Neural progenitor cell (in vitro differentiated cells): ENCODE measurements around the gene CYP26B1. TPM values are rescaled to one million over a fixed set of nuclear protein-coding genes. Genes with fewer than 3 reads are reported as not detected.

Experiments used
- DNase-seq: peaks from one replicate; pipeline ENCODE4 v3.0.0-alpha.2; 2016; ENCODE audit warnings: low spot score
- H2AFZ ChIP-seq: fragments of 200-600 bp; sonication (generic); replicated peaks from 2 replicates; pipeline ENCODE4 v1.6.1; 2016; ENCODE audit warnings: antibody characterized with exemption
- H3F3A ChIP-seq: fragments of 200-600 bp; sonication (generic); 2 replicates; pipeline ENCODE4 v1.6.1; 2016; ENCODE audit warnings: antibody characterized with exemption, low read depth
- H3K27ac ChIP-seq: fragments of 200-600 bp; sonication (generic); 2 replicates; pipeline ENCODE4 v1.5.1; 2016; ENCODE audit warnings: mild to moderate bottlenecking
- H3K27me3 ChIP-seq: fragments of 200-600 bp; sonication (generic); 2 replicates; pipeline ENCODE4 v1.6.1; 2016; ENCODE audit warnings: mild to moderate bottlenecking, moderate library complexity
- H3K36me3 ChIP-seq: fragments of 200-600 bp; sonication (generic); 2 replicates; pipeline ENCODE4 v1.5.1; 2016
- H3K4me1 ChIP-seq: fragments of 200-600 bp; sonication (generic); 2 replicates; pipeline ENCODE4 v1.6.1; 2016; ENCODE audit warnings: mixed run types
- H3K4me2 ChIP-seq: fragments of 200-600 bp; sonication (generic); 2 replicates; pipeline ENCODE4 v1.6.1; 2016
- H3K4me3 ChIP-seq: fragments of 200-600 bp; sonication (generic); 2 replicates; pipeline ENCODE4 v1.5.1; 2016
- H3K79me2 ChIP-seq: fragments of 200-600 bp; sonication (generic); 2 replicates; pipeline ENCODE4 v1.6.1; 2016; ENCODE audit warnings: low read depth
- H3K9ac ChIP-seq: fragments of 200-600 bp; sonication (generic); 2 replicates; pipeline ENCODE4 v1.6.1; 2016
- H3K9me3 ChIP-seq: fragments of 200-600 bp; sonication (generic); 2 replicates; pipeline ENCODE4 v1.5.1; 2016; ENCODE audit warnings: low read depth
- H4K20me1 ChIP-seq: fragments of 200-600 bp; sonication (generic); 2 replicates; pipeline ENCODE4 v1.6.1; 2016; ENCODE audit warnings: low read depth
- H3K27ac Mint-ChIP-seq: 3 replicates; pipeline ENCODE4 v1.8.0; 2021; ENCODE audit warnings: mixed read lengths
- H3K27me3 Mint-ChIP-seq: 2 replicates; pipeline ENCODE4 v1.8.0; 2022; ENCODE audit warnings: low read depth, mild to moderate bottlenecking, inconsistent platforms, moderate library complexity, mixed read lengths; ENCODE audit not compliant: insufficient read depth
- H3K36me3 Mint-ChIP-seq: 3 replicates; pipeline ENCODE4 v1.8.0; 2021; ENCODE audit warnings: mixed read lengths
- H3K4me1 Mint-ChIP-seq: 3 replicates; pipeline ENCODE4 v1.8.0; 2021; ENCODE audit warnings: mixed read lengths
- H3K4me3 Mint-ChIP-seq: 3 replicates; pipeline ENCODE4 v1.8.0; 2021; ENCODE audit warnings: mild to moderate bottlenecking, moderate library complexity, mixed read lengths
- H3K9me3 Mint-ChIP-seq: 3 replicates; pipeline ENCODE4 v1.8.0; 2020; ENCODE audit warnings: mixed read lengths
- CTCF ChIP-seq: fragments of 200-600 bp; sonication (generic); IDR thresholded peaks from 2 replicates; pipeline ENCODE4 v1.5.1; 2017; ENCODE audit warnings: antibody characterized with exemption, mild to moderate bottlenecking
- EZH2 ChIP-seq: fragments of 200-600 bp; sonication (generic); IDR thresholded peaks from 2 replicates; pipeline ENCODE4 v1.6.1; 2017; ENCODE audit warnings: antibody characterized with exemption, mild to moderate bottlenecking, moderate library complexity
- EZH2phosphoT487 ChIP-seq: fragments of 200-600 bp; sonication (generic); IDR thresholded peaks from 2 replicates; pipeline ENCODE4 v1.6.1; 2017; ENCODE audit warnings: antibody characterized with exemption
- total RNA-seq: library from RNA; depleted of rRNA; stranded (reverse); fragments of >200 nt; gene quantifications from 2 replicates; pipeline ENCODE4 v1.2.3, GENCODE V29; 2015; ENCODE audit warnings: low replicate concordance

CYP26B1 gene
- total RNA-seq, 1 donor from 2014 or later = 0.21 TPM

GRCh38 chr2:72137498-72138010, 10.1 kb downstream of the CYP26B1 start:
- H3K79me2 ChIP-seq = no peaks in the 10 kb centered on the region
- H3K4me3 Mint-ChIP-seq = no peak overlapping the region

GRCh38 chr2:72136933-72137497, 10.6 kb downstream of the CYP26B1 start:
- Histone ChIP-seq H3K4me2 (peak overlapping the region; percentile 45), H3K36me3 (no peaks in the 10 kb centered on the region), H3K4me3 (no peak overlapping the region), H2AFZ (no peak overlapping the region), H3K4me1 (peaks cover 22% of the 10 kb centered on the region), H3K9ac (no peak overlapping the region), H3K27ac (no peak overlapping the region), H3K9me3 (no peaks in the 10 kb centered on the region), H3K27me3 (peaks cover 38% of the 10 kb centered on the region), H3F3A (no peaks in the 10 kb centered on the region), H4K20me1 (no peaks in the 10 kb centered on the region), H3K79me2 (no peaks in the 10 kb centered on the region)
- no peak for DNase-seq
- Mint-ChIP-seq H3K9me3 (no peaks in the 10 kb centered on the region), H3K4me3 (no peak overlapping the region), H3K27me3 (peaks cover 16% of the 10 kb centered on the region), H3K4me1 (peaks cover 12% of the 10 kb centered on the region), H3K27ac (peak overlapping the region; percentile 72), H3K36me3 (no peaks in the 10 kb centered on the region)
- no peak for TF ChIP-seq EZH2
- TF ChIP-seq EZH2phosphoT487 = no peak
- no peak for TF ChIP-seq CTCF

More at GRCh38 chr2:72137498-72138010, 10.1 kb downstream of the CYP26B1 start:
- H3K9me3 Mint-ChIP-seq = no peaks in the 10 kb centered on the region
- DNase-seq = peak; percentile 73
- peaks cover 1% of the 10 kb centered on the region for H3F3A ChIP-seq
- TF ChIP-seq EZH2 (no peak), CTCF (peak; percentile 95)
- no peak overlapping the region for H3K4me3 ChIP-seq
- H3K27me3 Mint-ChIP-seq = peaks cover 20% of the 10 kb centered on the region
- H4K20me1 ChIP-seq = peaks cover 5% of the 10 kb centered on the region
- no peak overlapping the region for H2AFZ ChIP-seq
- H3K4me1 ChIP-seq = peaks cover 28% of the 10 kb centered on the region
- H3K36me3 ChIP-seq = no peaks in the 10 kb centered on the region
- no peak overlapping the region for H3K27ac ChIP-seq
- H3K4me1 Mint-ChIP-seq = peaks cover 15% of the 10 kb centered on the region
- H3K27ac Mint-ChIP-seq = peak overlapping the region; percentile 72
- no peak overlapping the region for H3K9ac ChIP-seq
- peak overlapping the region; percentile 29 for H3K4me2 ChIP-seq
- peaks cover 43% of the 10 kb centered on the region for H3K27me3 ChIP-seq
- H3K9me3 ChIP-seq = no peaks in the 10 kb centered on the region
- H3K36me3 Mint-ChIP-seq = no peaks in the 10 kb centered on the region

GRCh38 chr2:72136331-72136730, 11.3 kb downstream of the CYP26B1 start:
- Histone ChIP-seq H3K79me2 (no peaks in the 10 kb centered on the region), H3K36me3 (no peaks in the 10 kb centered on the region), H3K27me3 (peaks cover 31% of the 10 kb centered on the region), H3K4me3 (no peak overlapping the region), H3F3A (no peaks in the 10 kb centered on the region), H3K4me1 (peaks cover 22% of the 10 kb centered on the region), H3K4me2 (peak overlapping the region; percentile 45), H3K9ac (no peak overlapping the region), H3K9me3 (no peaks in the 10 kb centered on the region), H4K20me1 (no peaks in the 10 kb centered on the region), H3K27ac (no peak overlapping the region), H2AFZ (no peak overlapping the region)
- TF ChIP-seq EZH2 = no peak
- Mint-ChIP-seq H3K27me3 (peaks cover 12% of the 10 kb centered on the region), H3K4me1 (peaks cover 12% of the 10 kb centered on the region), H3K27ac (no peak overlapping the region), H3K4me3 (no peak overlapping the region), H3K36me3 (no peaks in the 10 kb centered on the region), H3K9me3 (no peaks in the 10 kb centered on the region)
- peak; percentile 68 for DNase-seq

- H3K4me3 ChIP-seq = no peak overlapping the region
- Mint-ChIP-seq H3K36me3 (no peaks in the 10 kb centered on the region), H3K27me3 (peaks cover 8% of the 10 kb centered on the region), H3K4me3 (no peak overlapping the region), H3K4me1 (peaks cover 12% of the 10 kb centered on the region), H3K9me3 (no peaks in the 10 kb centered on the region), H3K27ac (no peak overlapping the region)
- peaks cover 26% of the 10 kb centered on the region for H3K4me1 ChIP-seq
- H2AFZ ChIP-seq = no peak overlapping the region
- no peak for TF ChIP-seq EZH2
- TF ChIP-seq CTCF = no peak
- no peak for TF ChIP-seq EZH2phosphoT487
- no peaks in the 10 kb centered on the region for H3K9me3 ChIP-seq
- peak overlapping the region; percentile 45 for H3K4me2 ChIP-seq
- no peaks in the 10 kb centered on the region for H3K79me2 ChIP-seq
- H3F3A ChIP-seq = peaks cover under 1% of the 10 kb centered on the region
- no peaks in the 10 kb centered on the region for H4K20me1 ChIP-seq
- H3K36me3 ChIP-seq = no peaks in the 10 kb centered on the region
- H3K27ac ChIP-seq = no peak overlapping the region
- H3K27me3 ChIP-seq = peaks cover 27% of the 10 kb centered on the region
- H3K9ac ChIP-seq = no peak overlapping the region
- no peak for DNase-seq
Observed at GRCh38 chr2:72135921-72136320, 11.7 kb downstream of the CYP26B1 start.
